Measurements from ENCODE around the gene ELOVL3.

The ELOVL3 gene

GRCh38 chr10:102275343-102275742 is 49.2 kb downstream of the ELOVL3 start:
- in situ Hi-C loops (cut with MboI; ENCODE audit: low sequenced_read_pairs): no loop called here
- Histone ChIP-seq H3K9me3 (no peaks in the 10 kb centered on the region), H3K36me3 (replicated peaks) (no peaks in the 10 kb centered on the region), H3K27me3 (ENCODE audit: low read depth) (no peaks in the 10 kb centered on the region), H3K4me1 (no peaks in the 10 kb centered on the region), H3K4me3 (no peak overlapping the region)
- DNase-seq (ENCODE audit: low spot score in 2 of 2): no peak

DNA sequence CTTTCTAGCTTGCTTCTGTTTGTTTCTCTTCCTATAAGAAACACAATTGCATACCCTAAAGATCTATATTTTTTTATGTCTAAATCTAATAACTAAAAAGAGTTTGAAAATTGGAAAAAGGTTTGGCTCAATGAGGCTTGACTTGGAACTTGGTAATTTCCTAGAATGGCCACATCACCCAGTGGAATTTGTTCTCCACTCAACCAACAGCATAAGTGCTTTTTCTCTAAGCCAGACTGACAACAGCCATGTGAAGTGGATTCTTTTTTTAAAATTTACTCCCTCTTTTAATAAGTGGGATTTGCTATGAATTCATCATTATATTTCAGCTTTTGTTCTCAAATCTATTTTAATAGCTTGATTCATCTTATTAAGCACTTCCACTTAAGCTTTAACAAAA is 53.0 kb downstream of the ELOVL3 start:
- Histone ChIP-seq H3K4me3 (no peak overlapping the region), H3K4me1 (no peaks in the 10 kb centered on the region), H3K27me3 (ENCODE audit: low read depth) (no peaks in the 10 kb centered on the region), H3K36me3 (replicated peaks) (no peaks in the 10 kb centered on the region), H3K9me3 (no peaks in the 10 kb centered on the region)
- in situ Hi-C loops (cut with MboI; ENCODE audit: low sequenced_read_pairs): no loop called here
- no peak for DNase-seq (ENCODE audit: low spot score in 2 of 2)
